ENCODE measurements around the gene ANKDD1A.

GRCh38 chr15:64997745-64998375 lies 86.2 kb downstream of the ANKDD1A start:
- no peak for TF ChIP-seq CTCF (IDR thresholded peaks at IDR 0.05)
- TF ChIP-seq POLR2A (IDR thresholded peaks at IDR 0.05): no peak
- TF ChIP-seq POLR2AphosphoS5 (IDR thresholded peaks at IDR 0.05; ENCODE audit: insufficient read depth in 1 of 2, low read depth in 1 of 2): no peak

All from vagina (tissue), 2 donors.